SHP77 (cell line): Measurements from ENCODE around the gene USP19.

ENCODE experiments used
- DNase-seq, 2 experiments: peaks; one replicate each; lab custom pipeline; 2025; lab: John Stamatoyannopoulos, UW

USP19 gene

DNA sequence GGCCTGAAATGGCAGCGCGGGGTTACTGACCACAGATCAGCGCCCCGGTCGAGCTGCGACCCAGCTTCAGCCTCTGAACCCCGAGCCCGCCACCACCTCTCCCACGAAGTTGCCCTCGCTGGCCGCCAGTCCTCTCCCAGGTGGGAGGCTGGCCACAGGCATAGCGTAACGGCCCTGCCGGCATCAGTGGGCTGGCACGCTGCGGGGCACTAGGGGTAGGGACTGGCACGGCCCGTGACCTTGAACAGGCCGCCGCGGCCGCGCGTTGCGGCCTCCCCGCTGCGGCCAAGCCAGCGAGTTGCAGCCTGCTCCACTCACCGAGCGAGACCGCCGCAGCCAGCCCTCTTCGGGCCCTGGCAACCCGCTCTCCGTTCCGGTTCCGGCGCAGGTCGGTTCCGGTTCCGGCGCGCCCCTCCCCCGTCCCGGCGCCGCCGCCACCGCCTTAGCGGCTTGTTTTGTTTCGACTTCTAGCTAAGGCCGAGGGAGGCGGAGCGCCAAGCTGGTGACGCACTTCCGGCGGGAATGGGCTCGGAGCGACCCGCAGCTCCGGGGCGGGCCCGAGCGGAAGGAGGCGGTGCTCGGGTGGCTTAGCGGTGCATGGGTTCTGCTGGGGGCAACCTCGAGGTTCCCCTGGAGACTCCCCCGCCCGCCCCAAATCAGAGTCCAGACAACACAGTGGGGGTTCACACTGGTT lies at the start of gene USP19:
Gene USP19, minus strand, starts transcription at position 386 of the 694 bp plus-strand sequence. CDS start 1,678 bp downstream, outside the sequence.
- DNase-seq = peak; percentile 90 to 92

DNA sequence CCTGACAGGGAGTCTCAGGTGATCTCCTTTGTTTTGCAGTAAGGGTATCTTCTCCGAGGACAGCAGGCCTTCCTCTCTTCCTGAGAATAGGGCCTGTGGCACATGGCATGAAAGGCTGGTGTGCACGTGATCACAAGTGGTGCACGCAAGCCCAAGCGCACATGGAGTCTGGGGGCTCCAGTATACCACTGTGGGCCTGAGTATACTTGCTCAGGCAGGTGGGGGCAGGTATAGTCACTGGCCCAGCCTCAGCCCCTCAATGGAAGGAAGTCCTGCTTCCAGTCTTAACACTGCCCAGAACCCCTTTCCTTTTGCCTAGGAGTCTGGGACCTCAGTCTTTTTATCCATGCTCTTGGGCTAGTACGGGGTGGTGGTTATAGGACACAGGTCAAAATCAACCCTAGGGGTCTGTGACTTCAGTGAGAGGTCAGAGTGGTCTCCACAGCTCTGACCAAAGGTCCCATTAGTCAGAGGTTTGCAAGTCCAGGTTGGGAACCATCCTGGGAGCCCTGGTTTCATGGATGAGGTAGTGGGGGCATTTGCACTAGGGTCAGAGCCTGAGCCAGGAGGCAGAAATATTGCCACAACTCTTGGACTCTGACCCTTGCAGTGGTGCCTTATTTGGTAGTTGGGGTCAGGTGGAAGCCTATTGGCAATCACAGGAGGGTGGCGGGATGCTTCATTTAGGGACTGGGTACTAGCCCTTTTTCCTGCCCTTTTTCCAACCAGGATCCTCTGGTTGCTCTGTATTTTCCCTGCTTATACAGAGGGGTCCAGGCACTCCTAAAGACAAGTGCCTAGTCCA lies 46.3 kb upstream of the USP19 start:
- no peak for DNase-seq

- peak; percentile 30 to 64 for DNase-seq
These were observed 45.4 kb upstream of the USP19 start, which contains the start of gene CCDC71 for GRCh38 chr3:49165771-49166751. Gene CCDC71, minus strand, starts transcription at chr3:49166331. Its CDS starts 2,123 bp downstream, at chr3:49164208.

GRCh38 chr3:49164983-49165720 lies 44.5 kb upstream of the USP19 start:
- no peak for DNase-seq

DNA sequence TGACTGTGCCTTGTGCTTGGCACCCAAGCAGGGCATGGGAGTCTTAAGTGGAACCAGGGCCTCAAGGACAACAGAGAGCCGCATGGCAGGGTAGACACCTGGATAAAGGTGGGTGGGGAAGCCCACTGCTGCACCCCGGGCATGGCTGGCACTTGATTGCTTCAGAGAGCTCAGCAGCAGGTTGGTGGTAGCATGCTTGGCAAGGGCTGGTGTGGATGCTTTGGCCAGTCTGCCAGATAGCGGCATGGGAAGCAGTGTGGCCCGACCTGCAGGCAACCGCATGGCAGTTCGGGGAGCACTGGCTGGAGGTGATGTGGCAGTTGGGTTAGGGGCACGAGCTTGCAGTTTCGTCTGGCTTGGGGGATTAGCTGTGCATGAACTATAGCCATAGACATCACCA lies 43.0 kb upstream of the USP19 start:
- no peak for DNase-seq

GRCh38 chr3:49162751-49163419 lies 42.3 kb upstream of the USP19 start:
- no peak for DNase-seq

DNA sequence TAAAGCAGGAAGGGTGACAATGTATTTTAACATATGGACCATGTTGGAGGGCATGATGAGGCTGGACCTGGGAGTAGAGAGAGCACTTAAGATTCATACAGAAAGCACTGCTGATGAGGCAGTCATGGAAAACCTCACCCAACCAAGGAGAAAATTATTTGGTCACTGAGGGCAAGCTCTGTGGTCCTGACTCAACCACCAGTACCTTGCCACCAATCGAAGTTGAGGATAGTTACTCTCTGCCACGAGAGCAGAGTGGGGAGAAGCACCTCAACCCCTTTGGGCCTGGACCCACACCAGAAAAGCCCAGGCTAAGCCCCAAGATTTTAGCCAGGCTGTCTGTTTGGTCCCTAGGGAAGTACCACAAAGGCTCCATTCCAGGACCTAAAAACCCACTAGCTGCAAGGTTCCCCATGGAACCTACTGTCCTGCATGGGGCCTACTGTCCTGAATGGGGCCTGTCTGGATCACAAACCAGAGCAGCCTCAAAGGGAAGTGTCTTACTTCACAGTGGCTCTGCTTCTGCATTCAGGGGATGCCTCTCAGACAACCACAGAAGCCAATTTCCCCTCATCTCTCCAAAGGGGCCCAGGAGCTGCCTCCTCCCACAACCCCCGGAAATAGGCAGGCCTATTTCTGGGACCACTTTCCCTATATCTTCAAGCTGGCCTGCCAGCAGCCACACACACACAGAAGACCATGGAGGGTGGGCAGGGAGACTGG lies 41.3 kb upstream of the USP19 start:
- DNase-seq = no peak

GRCh38 chr3:49161197-49161596 lies 40.6 kb upstream of the USP19 start:
- no peak for DNase-seq

- no peak for DNase-seq
These were observed 38.2 kb upstream of the USP19 start for GRCh38 chr3:49158792-49159191.

DNA sequence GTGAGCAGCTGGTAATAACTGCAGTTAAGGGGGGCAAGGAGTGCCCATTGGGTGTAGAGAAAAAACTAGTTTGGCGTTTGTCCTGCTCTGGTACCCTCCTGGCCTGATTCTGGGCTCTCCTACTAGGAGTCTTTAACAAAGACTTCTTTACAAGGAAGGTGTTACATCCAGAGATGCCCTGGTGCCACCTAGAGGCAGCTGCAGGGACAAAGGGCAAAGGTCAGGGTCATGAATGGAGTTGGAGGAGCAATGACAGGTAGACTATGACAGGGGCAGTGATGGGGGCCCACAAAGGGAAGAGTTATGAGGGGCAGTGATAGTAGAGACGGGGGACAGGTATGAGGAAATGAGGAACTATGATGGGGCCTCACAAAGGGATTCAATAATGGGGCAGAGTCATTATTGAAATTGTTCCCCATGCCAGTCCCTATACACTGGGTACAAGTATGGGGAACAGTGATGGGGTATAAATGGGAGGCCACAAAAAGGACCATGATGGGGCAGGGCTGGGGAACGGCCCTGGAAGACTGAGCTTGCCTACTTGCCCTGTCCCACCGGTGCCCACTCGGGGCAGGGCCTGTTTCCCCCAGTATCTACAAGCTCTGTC lies 37.6 kb upstream of the USP19 start:
- DNase-seq = peak in 1 of 2 experiments; percentile 14

DNA sequence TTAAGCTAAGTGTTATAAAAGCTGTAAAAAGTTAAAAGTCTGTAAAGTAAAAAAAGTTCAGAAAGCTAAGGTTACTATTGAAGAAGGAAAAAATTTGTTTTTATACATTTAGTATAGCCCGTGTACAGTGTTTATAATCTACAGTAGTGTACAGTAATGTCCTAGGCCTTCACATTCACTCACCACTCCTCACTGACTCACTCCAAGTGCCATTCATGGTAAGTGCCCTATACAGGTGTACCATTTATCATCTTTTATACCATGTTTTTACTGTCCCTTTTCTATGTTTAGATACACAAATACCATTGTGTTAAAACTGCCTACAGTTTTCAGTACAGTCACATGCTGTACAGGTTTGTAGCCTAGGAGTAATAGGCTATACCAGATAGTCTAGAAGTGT lies 36.7 kb upstream of the USP19 start:
- DNase-seq = no peak

- no peak for DNase-seq
These were observed 32.8 kb upstream of the USP19 start for GRCh38 chr3:49153349-49153912.

- no peak for DNase-seq
These were observed 31.0 kb upstream of the USP19 start for GRCh38 chr3:49151610-49152009.

GRCh38 chr3:49148159-49148558 lies 27.5 kb upstream of the USP19 start:
- no peak for DNase-seq

- no peak for DNase-seq
These were observed 19.5 kb upstream of the USP19 start for GRCh38 chr3:49140080-49140479.

DNA sequence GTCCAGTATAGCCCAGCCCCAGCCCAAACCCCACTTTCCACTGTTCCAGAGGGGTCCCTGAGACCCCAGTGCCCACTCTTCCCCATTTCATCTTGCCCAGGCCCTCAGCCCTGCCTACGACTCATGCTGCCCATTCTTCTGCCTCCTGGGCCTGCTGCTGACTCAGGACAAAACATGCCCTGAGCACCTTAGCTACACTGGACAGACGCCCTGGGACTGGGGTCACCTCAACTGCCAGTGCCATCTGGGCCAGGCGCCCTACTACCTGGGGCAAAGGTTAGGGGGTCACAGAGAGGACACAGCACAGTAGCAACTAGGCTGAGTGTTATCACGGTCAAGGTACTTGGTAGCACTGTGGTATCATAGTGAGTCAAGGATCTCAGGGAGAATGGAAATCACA lies 14.9 kb upstream of the USP19 start:
- no peak for DNase-seq

- no peak for DNase-seq
These were observed 14.0 kb upstream of the USP19 start for GRCh38 chr3:49134471-49135265.

GRCh38 chr3:49133226-49133951 lies 12.8 kb upstream of the USP19 start:
- DNase-seq = peak; percentile 55 to 83
